Immature natural killer cell (primary cell): ENCODE data around the gene TNS3. TPM values are rescaled to one million over a fixed set of nuclear protein-coding genes. Genes with fewer than 3 reads are reported as not detected.
A peak's percentile ranks its signal among the peaks of the same experiment; 100 is the strongest.

Experiments
- DNase-seq, 3 donors: peaks; one replicate each; pipeline ENCODE4 v3.0.0; 2022; ENCODE audit warnings: mixed read lengths in 1 of 3
- H3K27ac Mint-ChIP-seq, 6 donors: one replicate each; pipeline ENCODE4 v1.8.0; 2020; ENCODE audit warnings: mixed read lengths in 6 of 6, mild to moderate bottlenecking in 5 of 6, inconsistent platforms in 4 of 6, moderate library complexity in 3 of 6
- H3K27me3 Mint-ChIP-seq, 3 donors: one replicate each; pipeline ENCODE4 v1.8.0; 2020 to 2021; ENCODE audit warnings: low read depth in 3 of 3, mild to moderate bottlenecking in 3 of 3, mixed read lengths in 3 of 3, moderate library complexity in 3 of 3, inconsistent platforms in 1 of 3
- H3K36me3 Mint-ChIP-seq, 3 donors: one replicate each; pipeline ENCODE4 v1.8.0; 2020; ENCODE audit warnings: mixed read lengths in 3 of 3, inconsistent platforms in 2 of 3, mild to moderate bottlenecking in 2 of 3
- H3K4me1 Mint-ChIP-seq, 2 donors: one replicate each; pipeline ENCODE4 v1.8.0; 2020; ENCODE audit warnings: inconsistent platforms in 2 of 2, mild to moderate bottlenecking in 2 of 2, mixed read lengths in 2 of 2, moderate library complexity in 1 of 2
- H3K4me3 Mint-ChIP-seq, 5 donors: one replicate each; pipeline ENCODE4 v1.8.0; 2020; ENCODE audit warnings: mild to moderate bottlenecking in 5 of 5, mixed read lengths in 5 of 5, inconsistent platforms in 3 of 5, moderate library complexity in 3 of 5
- H3K9me3 Mint-ChIP-seq, 6 donors: one replicate each; pipeline ENCODE4 v1.8.0; 2020; ENCODE audit warnings: mild to moderate bottlenecking in 6 of 6, mixed read lengths in 6 of 6, inconsistent platforms in 4 of 6, moderate library complexity in 3 of 6
- polyA plus RNA-seq, 3 donors: library from polyadenylated mRNA; unstranded; fragments of 300-500 nt; fragmentation: Illumina TruSeq; gene quantifications; one replicate each; pipeline ENCODE4 v1.2.3, GENCODE V29; 2021

TNS3 gene
- polyA plus RNA-seq, 3 donors from 2014 or later: 0.19 TPM; not detected in 2

DNA sequence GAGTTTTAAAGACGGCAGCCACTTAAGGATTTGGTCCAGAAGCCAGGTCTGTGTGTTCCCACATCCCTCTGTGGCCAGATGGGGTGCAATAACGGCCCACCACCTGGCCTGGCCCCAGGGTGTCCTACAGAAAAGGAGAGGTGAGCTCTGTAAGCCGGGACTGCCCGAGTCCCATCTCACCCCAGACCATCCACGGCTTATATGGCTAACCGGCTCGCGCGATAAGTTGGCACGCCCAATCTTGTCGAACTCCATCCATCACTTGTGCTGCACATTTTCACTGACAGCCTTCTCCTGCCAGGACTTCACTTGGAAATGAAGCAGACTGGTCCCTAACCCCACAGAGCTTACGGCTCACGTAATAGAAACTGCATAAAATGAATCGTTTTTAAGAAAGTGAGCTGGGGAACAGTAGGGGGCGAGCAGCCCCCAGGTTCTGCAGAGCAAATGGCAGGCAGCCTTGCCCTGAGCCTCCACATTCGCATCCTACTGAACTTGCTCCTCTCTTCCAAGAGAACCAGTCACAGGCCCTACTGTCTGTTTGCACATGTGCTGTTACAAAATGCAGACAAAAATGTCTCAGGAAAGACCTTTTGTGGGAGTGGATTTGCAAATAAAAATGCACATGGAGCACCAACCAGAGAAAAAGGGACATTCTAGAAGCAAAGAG, 98.2 kb downstream of the TNS3 start:
- H3K4me3 Mint-ChIP-seq: no peak overlapping the region
- peaks cover 0 to 4% (median 0%) of the 10 kb centered on the region in 6 donors for H3K9me3 Mint-ChIP-seq
- H3K27me3 Mint-ChIP-seq: peaks cover 0 to 2% (median 0%) of the 10 kb centered on the region in 3 donors
- no peak for DNase-seq
- no peak overlapping the region for H3K27ac Mint-ChIP-seq
- H3K36me3 Mint-ChIP-seq: no peaks in the 10 kb centered on the region
- no peaks in the 10 kb centered on the region for H3K4me1 Mint-ChIP-seq

DNA sequence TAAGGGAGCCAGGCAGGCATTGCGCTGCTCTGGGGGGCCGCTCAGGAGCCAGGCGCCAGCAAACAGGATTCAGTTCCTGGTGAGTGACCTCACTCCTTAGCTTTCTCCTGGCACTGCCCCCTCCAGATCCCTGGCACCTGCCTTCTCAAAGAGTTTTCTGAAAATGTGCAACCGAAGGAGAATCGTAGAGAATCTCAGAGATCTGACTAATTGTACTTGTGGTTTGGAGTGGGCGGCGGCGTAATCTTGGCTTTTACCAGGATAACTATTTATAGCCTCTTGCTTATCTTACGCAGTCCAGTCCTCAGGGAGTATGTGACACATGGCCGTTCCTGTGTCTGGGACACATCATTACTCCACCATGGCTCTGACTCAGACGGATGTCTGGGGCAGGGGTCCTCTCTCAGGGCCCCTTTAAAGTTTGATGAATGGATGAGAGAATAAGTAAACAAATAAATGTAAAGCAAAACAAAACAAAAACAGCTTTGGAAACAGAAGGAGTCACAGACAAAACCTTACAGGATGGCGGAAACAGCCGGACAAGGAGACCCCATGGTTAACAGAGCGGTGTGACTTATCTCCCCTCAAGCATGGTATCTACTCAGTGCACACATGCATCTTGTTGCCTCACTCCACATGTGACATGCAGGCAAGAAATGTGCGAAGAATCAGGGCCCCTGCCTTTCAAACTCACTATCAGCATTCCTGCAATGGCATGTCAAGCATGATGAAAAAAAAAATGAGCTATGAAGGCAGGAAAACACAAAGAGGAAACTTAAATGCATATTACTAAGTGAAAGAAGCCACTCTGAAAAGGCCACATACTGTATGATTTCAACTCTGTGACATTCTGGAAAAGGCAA, 99.7 kb downstream of the TNS3 start:
- no peak for DNase-seq
- no peaks in the 10 kb centered on the region for H3K36me3 Mint-ChIP-seq
- H3K9me3 Mint-ChIP-seq: peaks cover 0 to 4% (median 0%) of the 10 kb centered on the region in 6 donors
- no peak overlapping the region for H3K4me3 Mint-ChIP-seq
- no peaks in the 10 kb centered on the region for H3K4me1 Mint-ChIP-seq
- H3K27me3 Mint-ChIP-seq: peaks cover 0 to 2% (median 0%) of the 10 kb centered on the region in 3 donors
- no peak overlapping the region for H3K27ac Mint-ChIP-seq

DNA sequence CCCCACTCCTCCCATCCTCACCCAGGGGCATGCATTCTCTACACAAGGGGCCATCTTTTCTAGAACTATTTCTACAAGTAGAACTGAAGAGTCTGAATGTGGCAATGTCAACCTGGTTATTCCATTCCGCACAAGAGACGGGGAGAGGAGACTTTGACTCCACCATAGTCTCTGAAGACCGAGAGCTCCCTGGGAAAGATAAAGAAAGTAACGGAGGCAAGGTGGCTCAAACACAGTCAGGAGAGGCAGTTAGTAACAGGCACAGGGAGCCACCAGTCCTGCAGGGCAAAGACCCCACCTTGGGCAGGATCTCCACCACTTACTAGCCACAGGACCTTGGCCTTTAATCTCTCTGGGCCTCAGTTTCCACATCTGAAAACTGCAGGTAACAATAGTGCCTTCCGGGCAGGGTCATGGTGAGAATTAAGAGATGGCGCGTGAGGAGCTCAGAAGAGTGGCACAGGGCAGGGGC, 100.3 kb downstream of the TNS3 start:
- Mint-ChIP-seq H3K4me3 (no peak overlapping the region), H3K4me1 (no peaks in the 10 kb centered on the region), H3K27ac (no peak overlapping the region), H3K36me3 (no peaks in the 10 kb centered on the region), H3K9me3 (peaks cover 0 to 4% (median 0%) of the 10 kb centered on the region in 6 donors), H3K27me3 (peaks cover 0 to 2% (median 0%) of the 10 kb centered on the region in 3 donors)
- DNase-seq: no peak

DNA sequence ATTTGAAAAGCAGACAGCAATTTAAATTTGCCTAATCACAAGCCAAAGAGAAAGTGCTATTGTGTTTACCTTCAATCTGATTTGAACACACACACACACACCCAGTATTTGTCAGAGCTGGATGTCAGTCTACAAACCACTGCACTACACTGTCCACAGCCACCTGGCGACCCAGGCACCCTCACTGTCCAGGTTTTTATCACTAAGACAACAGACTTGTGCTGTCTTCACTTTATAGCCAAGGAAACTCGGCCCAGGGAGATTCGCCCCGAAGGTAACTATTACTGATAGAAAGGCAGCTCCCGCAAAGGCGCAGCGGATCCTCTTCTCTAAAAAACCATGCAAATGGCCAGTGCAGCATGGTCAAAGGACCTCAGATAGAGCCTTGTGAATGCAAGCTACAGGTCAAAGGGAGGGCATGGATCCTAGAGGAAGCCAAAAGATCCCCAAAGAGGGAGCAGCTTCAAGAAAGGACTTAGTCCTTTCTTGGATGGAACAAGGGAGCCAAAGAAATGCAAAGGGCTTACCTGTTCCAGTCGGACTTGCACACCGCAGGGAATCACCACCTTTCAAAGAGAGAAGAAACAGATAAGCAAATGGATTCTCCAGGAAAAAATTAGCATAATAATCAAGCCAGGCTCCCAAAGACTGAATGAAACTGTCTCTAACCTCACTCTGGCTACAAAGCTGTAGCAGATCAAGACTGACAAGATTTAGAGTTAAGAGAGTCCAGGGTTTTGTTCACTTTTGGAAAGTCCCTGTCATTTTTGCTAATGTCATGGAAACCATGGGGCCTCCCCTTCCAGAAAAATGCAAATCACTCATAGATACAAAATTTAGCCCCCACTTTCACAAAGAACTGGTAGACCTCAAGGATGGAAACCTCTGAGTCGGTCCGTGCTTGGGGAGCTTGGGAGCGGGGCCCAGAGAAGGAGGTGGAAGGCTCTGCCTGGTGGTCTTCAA, 101.1 kb downstream of the TNS3 start:
- Mint-ChIP-seq H3K36me3 (no peaks in the 10 kb centered on the region), H3K27ac (no peak overlapping the region), H3K27me3 (peaks cover 0 to 2% (median 0%) of the 10 kb centered on the region in 3 donors), H3K9me3 (peaks cover 0 to 4% (median 0%) of the 10 kb centered on the region in 6 donors), H3K4me1 (peaks cover 0 to 4% of the 10 kb centered on the region in 2 donors), H3K4me3 (no peak overlapping the region)
- DNase-seq: no peak

DNA sequence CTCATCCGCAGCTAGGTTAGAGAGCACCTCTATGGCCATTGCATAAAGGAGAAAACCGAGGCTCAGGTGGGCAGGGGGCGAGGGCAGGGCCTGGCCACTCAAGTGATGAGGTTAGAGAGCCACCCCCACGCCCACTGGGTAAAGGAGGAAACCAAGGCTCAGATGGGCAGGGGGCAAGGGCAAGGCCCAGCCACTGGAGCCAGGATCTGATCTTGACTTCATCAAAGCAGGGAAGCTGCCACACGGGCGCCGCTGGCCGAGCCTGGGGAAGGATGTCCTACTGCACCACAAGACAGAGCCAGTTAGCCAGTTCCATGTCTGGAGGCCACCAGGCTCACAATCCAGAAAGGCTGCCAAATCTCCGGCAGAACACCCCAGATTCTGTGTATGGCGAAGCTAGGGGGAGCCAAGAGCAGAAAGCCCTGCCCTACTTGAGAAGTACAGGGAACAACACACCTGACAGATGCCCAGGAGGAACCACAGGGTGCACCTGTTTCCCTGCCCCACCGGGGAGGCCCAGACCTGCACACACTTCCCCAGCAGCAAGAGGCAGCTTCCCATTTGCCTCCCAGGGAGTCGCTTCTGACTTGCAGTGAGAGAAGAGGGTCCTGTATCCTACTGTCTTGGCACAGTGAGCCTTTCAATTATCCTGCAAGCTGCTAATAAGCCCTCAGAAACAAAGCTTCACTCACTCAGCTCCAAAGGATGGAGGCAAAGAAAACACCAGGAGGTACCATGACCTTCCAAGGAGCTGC, 101.9 kb downstream of the TNS3 start:
- H3K27me3 Mint-ChIP-seq: peaks cover 0 to 2% (median 0%) of the 10 kb centered on the region in 3 donors
- H3K4me3 Mint-ChIP-seq: no peak overlapping the region
- DNase-seq: no peak
- peaks cover 0 to 4% (median 0%) of the 10 kb centered on the region in 6 donors for H3K9me3 Mint-ChIP-seq
- H3K27ac Mint-ChIP-seq: no peak overlapping the region
- H3K4me1 Mint-ChIP-seq: peaks cover 0 to 6% of the 10 kb centered on the region in 2 donors
- no peaks in the 10 kb centered on the region for H3K36me3 Mint-ChIP-seq

DNA sequence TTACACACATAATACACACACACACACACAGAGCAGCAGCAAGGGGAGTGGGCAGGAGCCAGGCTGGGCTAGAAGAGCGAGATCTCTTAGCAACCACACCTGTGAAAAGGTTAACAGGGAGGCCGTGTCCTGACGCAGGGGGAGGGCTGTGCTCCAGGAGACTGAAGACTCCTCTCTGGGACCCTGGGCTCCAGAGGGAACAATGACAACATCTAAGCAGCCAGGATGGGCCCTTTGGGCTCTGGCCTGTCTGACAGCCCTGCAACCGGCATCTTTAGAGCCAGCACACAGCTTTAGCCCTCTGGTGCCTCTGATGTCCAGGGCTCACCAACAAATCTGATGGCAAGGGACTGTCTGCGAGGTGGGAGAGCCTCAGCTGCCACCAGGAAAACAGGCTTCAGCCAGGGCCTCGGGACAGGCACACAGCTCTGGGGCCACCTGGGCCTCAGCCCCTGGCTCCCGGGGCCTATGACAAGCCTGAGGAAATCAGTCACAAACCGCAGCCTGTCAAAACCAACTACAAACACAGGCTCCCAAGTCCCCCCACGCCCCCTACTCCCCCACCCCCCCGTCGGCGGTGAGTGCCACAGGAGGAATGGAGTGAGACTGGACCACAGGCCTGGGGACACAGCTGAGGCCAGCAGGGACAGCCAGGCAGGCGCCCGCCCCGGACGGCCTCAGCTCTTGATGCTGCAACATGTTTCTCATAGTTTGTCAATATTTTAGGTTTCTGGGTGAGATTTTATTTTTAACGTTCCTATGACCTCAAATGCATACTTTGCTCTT, 102.8 kb downstream of the TNS3 start:
- peaks cover 0 to 6% of the 10 kb centered on the region in 2 donors for H3K4me1 Mint-ChIP-seq
- H3K9me3 Mint-ChIP-seq: peaks cover 0 to 4% (median 0%) of the 10 kb centered on the region in 6 donors
- no peak for DNase-seq
- peaks cover 0 to 2% (median 0%) of the 10 kb centered on the region in 3 donors for H3K27me3 Mint-ChIP-seq
- H3K27ac Mint-ChIP-seq: no peak overlapping the region
- no peaks in the 10 kb centered on the region for H3K36me3 Mint-ChIP-seq
- H3K4me3 Mint-ChIP-seq: no peak overlapping the region

DNA sequence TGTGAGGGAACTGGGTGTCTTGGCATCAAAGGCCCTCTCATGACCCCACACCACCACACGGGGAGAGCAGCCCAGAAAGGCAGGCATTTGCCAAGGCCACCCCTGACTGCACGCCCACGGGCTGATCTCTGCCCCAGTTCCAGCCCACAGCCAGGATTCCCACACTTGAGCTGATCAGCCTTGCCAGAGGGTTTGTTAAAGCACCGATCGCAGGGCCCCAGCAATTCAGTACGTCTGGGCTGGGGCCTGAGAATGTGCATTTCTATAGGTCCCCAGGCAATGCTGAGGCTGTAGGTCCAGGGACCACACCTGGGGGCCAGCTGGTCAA, 103.9 kb downstream of the TNS3 start:
- Mint-ChIP-seq H3K27ac (no peak overlapping the region), H3K9me3 (peaks cover 0 to 4% (median 0%) of the 10 kb centered on the region in 6 donors), H3K36me3 (no peaks in the 10 kb centered on the region), H3K27me3 (peaks cover 0 to 2% (median 0%) of the 10 kb centered on the region in 3 donors), H3K4me3 (no peak overlapping the region), H3K4me1 (peaks cover 0 to 6% of the 10 kb centered on the region in 2 donors)
- DNase-seq: no peak

DNA sequence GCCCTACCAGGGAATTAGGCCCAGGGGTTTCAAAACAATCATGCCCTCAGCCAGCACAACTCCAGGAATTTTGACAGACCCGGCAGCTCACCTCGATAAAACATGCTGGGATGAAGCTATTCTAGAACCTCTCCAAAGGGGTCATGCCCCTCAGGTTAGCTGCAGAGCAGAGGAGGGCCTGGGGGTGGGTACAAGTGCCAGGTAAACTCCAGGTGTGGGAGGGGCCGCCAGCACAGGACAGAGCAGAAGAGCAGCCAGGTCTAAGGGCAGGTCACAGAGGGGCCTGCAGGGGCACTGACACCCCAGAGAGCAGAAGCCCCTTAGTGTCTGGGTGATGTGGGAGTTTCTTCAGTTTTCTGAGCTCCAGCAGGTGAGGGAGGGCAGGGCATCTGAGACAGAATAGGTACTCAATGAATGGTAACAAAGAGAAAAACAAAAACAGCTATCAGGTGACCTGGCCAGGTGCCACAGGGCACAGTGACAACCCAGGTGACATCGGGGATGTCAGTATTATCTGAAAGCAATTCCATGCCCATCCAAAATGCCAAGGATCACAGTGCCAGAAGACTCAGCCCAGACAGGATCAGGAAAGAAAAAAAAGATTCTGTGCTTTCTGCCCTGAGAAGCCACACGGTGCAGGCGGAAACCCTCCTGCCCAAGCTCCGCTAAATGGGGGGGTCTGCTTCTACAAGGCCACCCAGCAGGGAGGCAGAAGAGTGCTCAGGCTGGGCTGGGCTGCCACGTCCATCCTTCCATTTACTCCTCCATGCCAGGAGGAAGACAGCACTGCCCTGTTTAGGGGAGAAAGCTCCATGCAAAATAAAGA, 104.5 kb downstream of the TNS3 start:
- Mint-ChIP-seq H3K27ac (no peak overlapping the region), H3K4me1 (peaks cover 0 to 6% of the 10 kb centered on the region in 2 donors), H3K4me3 (no peak overlapping the region), H3K27me3 (peaks cover 0 to 2% (median 0%) of the 10 kb centered on the region in 3 donors), H3K36me3 (no peaks in the 10 kb centered on the region), H3K9me3 (no peaks in the 10 kb centered on the region)
- DNase-seq: no peak

DNA sequence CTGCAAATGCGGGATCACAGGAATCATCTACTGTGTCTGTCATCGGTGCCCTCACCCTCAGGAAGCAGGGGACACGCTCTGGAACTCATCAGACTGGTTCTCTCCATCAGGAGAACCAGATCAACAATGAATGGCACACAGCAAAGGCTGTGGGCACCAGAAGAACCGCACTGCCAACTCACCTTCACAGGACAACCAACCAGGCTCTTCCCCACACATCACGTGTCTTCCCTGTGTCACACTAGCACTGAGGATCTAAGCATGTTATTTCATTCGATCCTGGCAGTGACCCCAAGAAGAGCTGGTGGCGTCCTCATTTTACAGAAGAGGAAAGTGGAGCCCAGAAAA, 106.1 kb downstream of the TNS3 start:
- Mint-ChIP-seq H3K36me3 (no peaks in the 10 kb centered on the region), H3K4me1 (peaks cover 0 to 6% of the 10 kb centered on the region in 2 donors), H3K27me3 (no peaks in the 10 kb centered on the region), H3K9me3 (no peaks in the 10 kb centered on the region), H3K4me3 (no peak overlapping the region), H3K27ac (no peak overlapping the region)
- DNase-seq: no peak

DNA sequence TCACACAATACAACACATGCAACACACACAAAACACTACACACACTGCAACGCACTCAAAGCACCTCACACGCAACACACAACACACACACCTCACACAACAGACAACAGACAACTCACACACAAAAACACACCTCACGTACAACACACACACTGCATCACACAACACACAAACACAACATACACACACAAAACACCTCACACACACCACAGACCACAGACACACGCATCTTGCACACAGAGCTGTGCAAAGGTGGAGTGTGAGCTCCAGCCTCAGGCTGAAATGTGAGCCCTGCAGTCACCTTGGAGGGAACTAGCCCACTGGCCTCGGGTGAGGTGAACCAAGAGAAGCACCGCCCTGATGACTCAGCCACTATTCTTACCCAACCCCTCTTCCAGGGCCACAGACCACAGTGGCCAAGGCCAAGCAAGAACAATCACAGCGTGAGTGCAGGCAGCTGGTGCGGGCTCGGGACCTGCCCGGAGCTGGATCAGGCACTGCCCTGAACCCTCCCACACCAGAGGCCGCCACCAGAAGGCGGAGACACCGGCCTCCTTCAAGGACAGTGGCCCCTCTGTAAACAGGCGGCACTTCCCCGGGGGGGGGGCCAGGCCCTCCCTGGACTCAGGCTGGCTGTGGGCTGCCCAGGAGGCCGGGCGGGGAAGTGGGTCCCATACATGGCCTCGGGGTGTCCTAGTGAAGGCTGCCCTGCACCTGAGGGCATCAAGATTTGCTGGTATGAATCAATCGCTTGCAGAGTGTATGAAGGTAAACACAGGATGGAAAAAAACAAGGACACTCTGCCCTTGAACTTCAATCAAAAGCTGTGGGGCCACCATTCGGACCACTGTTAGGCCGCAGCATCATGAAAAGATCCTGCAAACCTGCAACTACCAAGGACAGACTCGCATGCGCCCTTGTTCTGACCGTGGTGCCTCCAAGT, 106.7 kb downstream of the TNS3 start:
- H3K9me3 Mint-ChIP-seq: no peaks in the 10 kb centered on the region
- H3K27me3 Mint-ChIP-seq: no peaks in the 10 kb centered on the region
- H3K4me1 Mint-ChIP-seq: peaks cover 0 to 6% of the 10 kb centered on the region in 2 donors
- no peaks in the 10 kb centered on the region for H3K36me3 Mint-ChIP-seq
- H3K27ac Mint-ChIP-seq: no peak overlapping the region
- no peak overlapping the region for H3K4me3 Mint-ChIP-seq
- DNase-seq: peak; percentile 18 to 28 (median 25)
